ENCODE results near the gene SPC24.
"Not testable (repeated sequence)": the region's sequence is repeated elsewhere in the genome, so short reads cannot be mapped to it uniquely, and the experiment has no call there.

SPC24 gene

GRCh38 chr19:11168568-11168967 lies 13.0 kb upstream of the SPC24 start:
- no peaks in the 10 kb centered on the region for H3K9me3 Mint-ChIP-seq
- no peak overlapping the region for H3K27ac Mint-ChIP-seq
- no peaks in the 10 kb centered on the region for H3K4me1 Mint-ChIP-seq (ENCODE audit: low read depth in 2 of 2)
- DNase-seq, result no peak
- H3K27me3 Mint-ChIP-seq, result no peaks in the 10 kb centered on the region
- no peaks in the 10 kb centered on the region for H3K36me3 Mint-ChIP-seq (ENCODE audit: insufficient read depth)
- no peak overlapping the region for H3K4me3 Mint-ChIP-seq
- no peak for ATAC-seq (replicated peaks)

- no peak overlapping the region for H3K4me3 Mint-ChIP-seq
- no peaks in the 10 kb centered on the region for H3K4me1 Mint-ChIP-seq (ENCODE audit: low read depth in 2 of 2)
- no peaks in the 10 kb centered on the region for H3K9me3 Mint-ChIP-seq
- no peak for ATAC-seq (replicated peaks)
- H3K27me3 Mint-ChIP-seq, result no peaks in the 10 kb centered on the region
- DNase-seq, result no peak
- no peaks in the 10 kb centered on the region for H3K36me3 Mint-ChIP-seq (ENCODE audit: insufficient read depth)
- no peak overlapping the region for H3K27ac Mint-ChIP-seq
Observed at GRCh38 chr19:11166281-11167142, 10.9 kb upstream of the SPC24 start.

GRCh38 chr19:11165486-11166030 lies 10.0 kb upstream of the SPC24 start:
- H3K27me3 Mint-ChIP-seq, result no peaks in the 10 kb centered on the region
- H3K9me3 Mint-ChIP-seq, result no peaks in the 10 kb centered on the region
- no peak for DNase-seq
- no peak for ATAC-seq (replicated peaks)
- no peak overlapping the region for H3K4me3 Mint-ChIP-seq
- no peaks in the 10 kb centered on the region for H3K4me1 Mint-ChIP-seq (ENCODE audit: low read depth in 2 of 2)
- no peak overlapping the region for H3K27ac Mint-ChIP-seq
- H3K36me3 Mint-ChIP-seq (ENCODE audit: insufficient read depth), result no peaks in the 10 kb centered on the region

GRCh38 chr19:11164879-11165406 lies 9.4 kb upstream of the SPC24 start:
- Mint-ChIP-seq H3K4me1 (ENCODE audit: low read depth in 2 of 2) (no peaks in the 10 kb centered on the region), H3K27me3 (no peaks in the 10 kb centered on the region), H3K4me3 (no peak overlapping the region), H3K9me3 (no peaks in the 10 kb centered on the region), H3K36me3 (ENCODE audit: insufficient read depth) (no peaks in the 10 kb centered on the region), H3K27ac (no peak overlapping the region)
- ATAC-seq (replicated peaks) (no peak), DNase-seq (no peak)

GRCh38 chr19:11164296-11164695 lies 8.7 kb upstream of the SPC24 start:
- H3K4me1 Mint-ChIP-seq (ENCODE audit: low read depth in 2 of 2), result no peaks in the 10 kb centered on the region
- no peak for ATAC-seq (replicated peaks)

GRCh38 chr19:11160440-11160768 lies 4.8 kb upstream of the SPC24 start:
- not testable (repeated sequence) for H3K4me3 Mint-ChIP-seq; H3K4me1 Mint-ChIP-seq (ENCODE audit: low read depth in 2 of 2); H3K27ac Mint-ChIP-seq; H3K9me3 Mint-ChIP-seq; H3K36me3 Mint-ChIP-seq (ENCODE audit: insufficient read depth); ATAC-seq (replicated peaks); H3K27me3 Mint-ChIP-seq; DNase-seq

More at GRCh38 chr19:11164296-11164695, 8.7 kb upstream of the SPC24 start:
- no peaks in the 10 kb centered on the region for H3K27me3 Mint-ChIP-seq
- no peak overlapping the region for H3K4me3 Mint-ChIP-seq
- no peak for DNase-seq
- no peaks in the 10 kb centered on the region for H3K36me3 Mint-ChIP-seq (ENCODE audit: insufficient read depth)
- H3K27ac Mint-ChIP-seq, result no peak overlapping the region
- no peaks in the 10 kb centered on the region for H3K9me3 Mint-ChIP-seq

GRCh38 chr19:11159598-11160439 lies 4.2 kb upstream of the SPC24 start:
- Mint-ChIP-seq H3K4me1 (ENCODE audit: low read depth in 2 of 2) (peaks cover 1 to 2% of the 10 kb centered on the region in 2 donors), H3K27ac (no peak overlapping the region), H3K9me3 (no peaks in the 10 kb centered on the region), H3K4me3 (no peak overlapping the region), H3K27me3 (no peaks in the 10 kb centered on the region), H3K36me3 (ENCODE audit: insufficient read depth) (no peaks in the 10 kb centered on the region)
- DNase-seq (no peak), ATAC-seq (replicated peaks) (no peak)

GRCh38 chr19:11154683-11155047 lies 917 bp downstream of the SPC24 start:
- DNase-seq (no peak), ATAC-seq (replicated peaks) (no peak)
- Mint-ChIP-seq H3K4me3 (peak overlapping the region; percentile 86 to 87), H3K27me3 (no peaks in the 10 kb centered on the region), H3K27ac (peak overlapping the region in 1 of 2 donors; percentile 65), H3K4me1 (ENCODE audit: low read depth in 2 of 2) (peaks cover 4 to 7% of the 10 kb centered on the region in 2 donors), H3K36me3 (ENCODE audit: insufficient read depth) (peaks cover 3% of the 10 kb centered on the region), H3K9me3 (no peaks in the 10 kb centered on the region)

- no peak for ATAC-seq (replicated peaks)
- DNase-seq, result no peak
- Mint-ChIP-seq H3K27me3 (no peaks in the 10 kb centered on the region), H3K9me3 (no peaks in the 10 kb centered on the region), H3K36me3 (ENCODE audit: insufficient read depth) (peaks cover 5% of the 10 kb centered on the region), H3K27ac (no peak overlapping the region), H3K4me1 (ENCODE audit: low read depth in 2 of 2) (peaks cover 4 to 7% of the 10 kb centered on the region in 2 donors), H3K4me3 (no peak overlapping the region)
Observed at GRCh38 chr19:11152318-11153062, 3.1 kb downstream of the SPC24 start.

GRCh38 chr19:11151181-11151580 lies 4.4 kb downstream of the SPC24 start:
- ATAC-seq (replicated peaks) (no peak), DNase-seq (no peak)
- H3K4me3 Mint-ChIP-seq, result no peak overlapping the region
- H3K9me3 Mint-ChIP-seq, result no peaks in the 10 kb centered on the region
- H3K27me3 Mint-ChIP-seq, result no peaks in the 10 kb centered on the region
- peaks cover 5% of the 10 kb centered on the region for H3K36me3 Mint-ChIP-seq (ENCODE audit: insufficient read depth)
- no peak overlapping the region for H3K27ac Mint-ChIP-seq
- peaks cover 4 to 7% of the 10 kb centered on the region in 2 donors for H3K4me1 Mint-ChIP-seq (ENCODE audit: low read depth in 2 of 2)

- Mint-ChIP-seq H3K4me1 (ENCODE audit: low read depth in 2 of 2) (no peaks in the 10 kb centered on the region), H3K4me3 (no peak overlapping the region), H3K27ac (no peak overlapping the region), H3K27me3 (no peaks in the 10 kb centered on the region), H3K36me3 (ENCODE audit: insufficient read depth) (peaks cover 3% of the 10 kb centered on the region), H3K9me3 (no peaks in the 10 kb centered on the region)
- ATAC-seq (replicated peaks) (no peak), DNase-seq (no peak)
Observed at GRCh38 chr19:11148001-11148400, 7.6 kb downstream of the SPC24 start.

GRCh38 chr19:11145536-11145924 lies 10.1 kb downstream of the SPC24 start:
- Mint-ChIP-seq H3K4me3 (no peak overlapping the region), H3K27ac (no peak overlapping the region), H3K27me3 (no peaks in the 10 kb centered on the region), H3K36me3 (ENCODE audit: insufficient read depth) (peaks cover 3% of the 10 kb centered on the region), H3K4me1 (ENCODE audit: low read depth in 2 of 2) (no peaks in the 10 kb centered on the region), H3K9me3 (no peaks in the 10 kb centered on the region)
- DNase-seq, result no peak
- ATAC-seq (replicated peaks), result no peak

- H3K27me3 Mint-ChIP-seq, result no peaks in the 10 kb centered on the region
- H3K27ac Mint-ChIP-seq, result no peak overlapping the region
- DNase-seq (no peak), ATAC-seq (replicated peaks) (no peak)
- H3K4me1 Mint-ChIP-seq (ENCODE audit: low read depth in 2 of 2), result peaks cover 5% of the 10 kb centered on the region in 2 donors
- no peaks in the 10 kb centered on the region for H3K9me3 Mint-ChIP-seq
- no peaks in the 10 kb centered on the region for H3K36me3 Mint-ChIP-seq (ENCODE audit: insufficient read depth)
- H3K4me3 Mint-ChIP-seq, result no peak overlapping the region
Observed at GRCh38 chr19:11142528-11143171, 12.9 kb downstream of the SPC24 start.
